SK-N-SH (cell line): ENCODE measurements around the gene WNT1. TPM values are rescaled to one million over a fixed set of nuclear protein-coding genes. Genes with fewer than 3 reads are reported as not detected.

ENCODE experiments used
- CTCF ChIA-PET: fragments of 300-600, 350-600 bp; formaldehyde crosslinking; extraction: SDS; loops from one replicate; lab custom pipeline; 2021; lab: Yijun Ruan, JAX
- POLR2A ChIA-PET: fragments of 350-600 bp; sonication (Branson Sonifier 250); formaldehyde crosslinking; extraction: SDS; loops from one replicate; lab custom pipeline; 2020; ENCODE audit warnings: antibody characterized with exemption, inconsistent platforms; lab: Yijun Ruan, JAX
- DNase-seq: peaks from one replicate; pipeline ENCODE4 v3.0.0; 2012
- H2AFZ ChIP-seq: fragments of 200-600 bp; sonication (generic); 2 replicates; pipeline ENCODE4 v1.8.1; 2016; ENCODE audit warnings: antibody characterized with exemption, mild to moderate bottlenecking, low read depth
- H3F3A ChIP-seq: fragments of 200-600 bp; sonication (generic); replicated peaks from 2 replicates; pipeline ENCODE3; 2016; ENCODE audit warnings: antibody characterized with exemption, mild to moderate bottlenecking; ENCODE audit not compliant: insufficient read depth
- H3K27ac ChIP-seq, 2 experiments: fragments of 200-500 bp in 1 of 2; fragments of 200-600 bp in 1 of 2; sonication (Bioruptor generic) in 1 of 2; sonication (generic), shearing (Covaris generic) in 1 of 2; 2 replicates each; pipeline versions ENCODE4 v1.5.1 to v1.6.1; 2014 to 2016; ENCODE audit warnings: low read depth in 2 of 2, inconsistent platforms in 1 of 2, low read length in 1 of 2, mild to moderate bottlenecking in 1 of 2, mixed read lengths in 1 of 2
- H3K27me3 ChIP-seq: fragments of 200-600 bp; sonication (generic), shearing (Covaris generic); 2 replicates; pipeline ENCODE4 v1.6.1; 2016; ENCODE audit warnings: mixed run types; ENCODE audit not compliant: insufficient read depth
- H3K36me3 ChIP-seq, 2 experiments: fragments of 200-500 bp in 1 of 2; fragments of 200-600 bp in 1 of 2; sonication (Bioruptor generic) in 1 of 2; sonication (generic) in 1 of 2; replicated peaks in 1 of 2; 2 replicates each; pipeline versions ENCODE3 to v1.5.1; 2014 to 2016; ENCODE audit warnings: low read length in 1 of 2, mild to moderate bottlenecking in 1 of 2; ENCODE audit not compliant: insufficient read depth in 2 of 2, control insufficient read depth in 1 of 2
- H3K4me1 ChIP-seq, 2 experiments: fragments of 200-500 bp in 1 of 2; fragments of 200-600 bp in 1 of 2; sonication (Bioruptor generic) in 1 of 2; sonication (generic), shearing (Covaris generic) in 1 of 2; 2 replicates each; pipeline versions ENCODE4 v1.5.1 to v1.6.1; 2014 to 2016; ENCODE audit warnings: low read depth in 1 of 2, low read length in 1 of 2, mixed run types in 1 of 2; ENCODE audit not compliant: insufficient read depth in 2 of 2, control insufficient read depth in 1 of 2
- H3K4me2 ChIP-seq: fragments of 200-600 bp; sonication (generic), shearing (Covaris generic); 2 replicates; pipeline ENCODE4 v1.6.1; 2017; ENCODE audit warnings: mixed run types
- H3K4me3 ChIP-seq, 2 experiments: fragments of 200-500 bp in 1 of 2; fragments of 200-600 bp in 1 of 2; sonication (Bioruptor generic) in 1 of 2; sonication (generic), shearing (Covaris generic) in 1 of 2; 2 replicates each; pipeline versions ENCODE4 v1.5.1 to v1.8.1; 2014 to 2016; ENCODE audit warnings: low read depth in 2 of 2, inconsistent platforms in 1 of 2, low read length in 1 of 2, mild to moderate bottlenecking in 1 of 2, mixed read lengths in 1 of 2, moderate library complexity in 1 of 2
- H3K79me2 ChIP-seq: fragments of 200-600 bp; sonication (generic); 2 replicates; pipeline ENCODE4 v1.8.1; 2017; ENCODE audit warnings: mild to moderate bottlenecking; ENCODE audit not compliant: insufficient read depth
- H3K9ac ChIP-seq: fragments of 200-600 bp; sonication (generic); 2 replicates; pipeline ENCODE4 v1.6.1; 2017; ENCODE audit warnings: mixed run types
- H3K9me2 ChIP-seq: fragments of 200-600 bp; sonication (generic); 2 replicates; pipeline ENCODE4 v1.6.1; 2017; ENCODE audit warnings: mixed run types
- H3K9me3 ChIP-seq: fragments of 200-600 bp; sonication (generic); 2 replicates; pipeline ENCODE4 v1.6.1; 2017; ENCODE audit warnings: mixed run types, mild to moderate bottlenecking, moderate library complexity
- H4K20me1 ChIP-seq: fragments of 200-600 bp; sonication (generic); 2 replicates; pipeline ENCODE4 v1.6.1; 2017; ENCODE audit warnings: mild to moderate bottlenecking, mixed run types; ENCODE audit not compliant: insufficient read depth
- EP300 ChIP-seq, 2 experiments: IDR thresholded peaks; 2 replicates each; pipeline versions ENCODE4 v1.4.0 to v1.6.1; 2012; ENCODE audit warnings: borderline replicate concordance in 1 of 2, low read depth in 1 of 2, low read length in 1 of 2
- FOXM1 ChIP-seq: IDR thresholded peaks from 2 replicates; pipeline ENCODE4 v1.4.0; 2012; ENCODE audit warnings: low read depth, mild to moderate bottlenecking
- RAD21 ChIP-seq: IDR thresholded peaks from 2 replicates; pipeline ENCODE4 v1.6.1; 2012; ENCODE audit warnings: mild to moderate bottlenecking, low read length
- RCOR1 ChIP-seq: fragments of 150-350 bp; IDR thresholded peaks from 2 replicates; pipeline ENCODE4 v1.6.1; 2017; ENCODE audit warnings: antibody characterized with exemption, low read length
- RFX5 ChIP-seq: IDR thresholded peaks from 2 replicates; pipeline ENCODE4 v1.6.1; 2012; ENCODE audit warnings: mild to moderate bottlenecking, improper control_type of control experiment, low read length
- SIN3A ChIP-seq: IDR thresholded peaks from 2 replicates; pipeline ENCODE4 v1.6.1; 2012; ENCODE audit warnings: low read depth, mild to moderate bottlenecking, low read length, moderate library complexity, borderline replicate concordance
- ZBTB33 ChIP-seq: IDR thresholded peaks from 2 replicates; pipeline ENCODE4 v1.4.0; 2012; ENCODE audit warnings: low read depth, borderline replicate concordance
- WGBS: methylation state at CpG from one replicate; pipeline ENCODE4 v1.1.6; 2017; ENCODE audit warnings: low lambda C conversion rate; 5-methylcytosine and 5-hydroxymethylcytosine counted together
- polyA plus RNA-seq, 3 experiments: library from polyadenylated mRNA; depleted of rRNA; stranded (reverse); fragments of >200 nt; gene quantifications; 2 replicates each; pipeline ENCODE4 v1.2.3, GENCODE V29; 2012
- TF ChIP-seq, protein P1 (sequence below): fragments of 200-600 bp; sonication (generic); IDR thresholded peaks from 2 replicates; pipeline ENCODE4 v1.6.1; 2017; ENCODE audit warnings: antibody characterized with exemption, mild to moderate bottlenecking, moderate library complexity
- TF ChIP-seq, protein P2 (sequence below): IDR thresholded peaks from 2 replicates; pipeline ENCODE4 v1.4.0; 2012; ENCODE audit warnings: low read depth, borderline replicate concordance
- TF ChIP-seq, protein P3 (sequence below): IDR thresholded peaks from 2 replicates; pipeline ENCODE4 v1.4.0; 2012; ENCODE audit warnings: low read depth
- TF ChIP-seq, protein P4 (sequence below): IDR thresholded peaks from 2 replicates; pipeline ENCODE4 v1.6.1; 2012; ENCODE audit warnings: mild to moderate bottlenecking, low read depth, low read length, moderate library complexity

Gene WNT1
- not detected in 2 replicates for polyA plus RNA-seq (2012; rRNA removed)
- polyA plus RNA-seq (2012; cell fraction: cytosol; rRNA removed) = not detected in 2 replicates
- not detected in 2 replicates for polyA plus RNA-seq (2012; cell fraction: nucleus; rRNA removed)

GRCh38 chr12:48978291-48978740 is at the start of gene WNT1:
TSS of gene WNT1 (plus strand) at chr12:48978322. CDS start at chr12:48978651, 329 bp downstream.
- H2AFZ ChIP-seq = no peak within 1 kb of the TSS
- no peak within 1 kb of the TSS for H3K27ac ChIP-seq
- ChIA-PET CTCF (interaction anchor here (0.6 to 33.0 kb wide), 37 partner anchors 3 to 878 kb away, joined by 3 to 935 read pairs (median 5); partner anchors contain the start of genes ARF3, DDN, DDX23 and FKBP11), POLR2A (no interaction called here)
- H3K79me2 ChIP-seq = no peaks in the 10 kb centered on the region
- H4K20me1 ChIP-seq = no peaks in the 10 kb centered on the region
- H3K9ac ChIP-seq = no peak within 1 kb of the TSS
- DNase-seq = peak; percentile 68
- TF ChIP-seq SIN3A = no peak
- TF ChIP-seq, protein P1, sequence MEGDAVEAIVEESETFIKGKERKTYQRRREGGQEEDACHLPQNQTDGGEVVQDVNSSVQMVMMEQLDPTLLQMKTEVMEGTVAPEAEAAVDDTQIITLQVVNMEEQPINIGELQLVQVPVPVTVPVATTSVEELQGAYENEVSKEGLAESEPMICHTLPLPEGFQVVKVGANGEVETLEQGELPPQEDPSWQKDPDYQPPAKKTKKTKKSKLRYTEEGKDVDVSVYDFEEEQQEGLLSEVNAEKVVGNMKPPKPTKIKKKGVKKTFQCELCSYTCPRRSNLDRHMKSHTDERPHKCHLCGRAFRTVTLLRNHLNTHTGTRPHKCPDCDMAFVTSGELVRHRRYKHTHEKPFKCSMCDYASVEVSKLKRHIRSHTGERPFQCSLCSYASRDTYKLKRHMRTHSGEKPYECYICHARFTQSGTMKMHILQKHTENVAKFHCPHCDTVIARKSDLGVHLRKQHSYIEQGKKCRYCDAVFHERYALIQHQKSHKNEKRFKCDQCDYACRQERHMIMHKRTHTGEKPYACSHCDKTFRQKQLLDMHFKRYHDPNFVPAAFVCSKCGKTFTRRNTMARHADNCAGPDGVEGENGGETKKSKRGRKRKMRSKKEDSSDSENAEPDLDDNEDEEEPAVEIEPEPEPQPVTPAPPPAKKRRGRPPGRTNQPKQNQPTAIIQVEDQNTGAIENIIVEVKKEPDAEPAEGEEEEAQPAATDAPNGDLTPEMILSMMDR = peak; percentile 31; the same call in 1 of the 2 replicates
- peaks cover 0 to 26% of the 10 kb centered on the region in 2 experiments; a peak in 1 of 4 replicates for H3K4me1 ChIP-seq
- peak within 1 kb of the TSS in 1 of 2 experiments; percentile 32; a peak in 2 of 4 replicates for H3K4me3 ChIP-seq
- H3F3A ChIP-seq = peaks cover 3% of the 10 kb centered on the region
- peak within 1 kb of the TSS; percentile 65; the same call in 1 of the 2 replicates for H3K4me2 ChIP-seq
- no peaks in the 10 kb centered on the region for H3K9me2 ChIP-seq
- H3K9me3 ChIP-seq = no peaks in the 10 kb centered on the region
- WGBS = 6% methylated on average over 10 of the region's 45 CpGs
- H3K27me3 ChIP-seq = peaks cover 68% of the 10 kb centered on the region
- no peaks in the 10 kb centered on the region for H3K36me3 ChIP-seq

GRCh38 chr12:48929551-48929950 is 48.6 kb upstream of the WNT1 start:
- H2AFZ ChIP-seq = no peak overlapping the region
- no peaks in the 10 kb centered on the region for H3K9me3 ChIP-seq
- TF ChIP-seq, protein P2, sequence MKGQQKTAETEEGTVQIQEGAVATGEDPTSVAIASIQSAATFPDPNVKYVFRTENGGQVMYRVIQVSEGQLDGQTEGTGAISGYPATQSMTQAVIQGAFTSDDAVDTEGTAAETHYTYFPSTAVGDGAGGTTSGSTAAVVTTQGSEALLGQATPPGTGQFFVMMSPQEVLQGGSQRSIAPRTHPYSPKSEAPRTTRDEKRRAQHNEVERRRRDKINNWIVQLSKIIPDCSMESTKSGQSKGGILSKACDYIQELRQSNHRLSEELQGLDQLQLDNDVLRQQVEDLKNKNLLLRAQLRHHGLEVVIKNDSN = no peak
- TF ChIP-seq RCOR1 (no peak), FOXM1 (no peak), RAD21 (no peak)
- H3K4me2 ChIP-seq = no peak overlapping the region
- no peaks in the 10 kb centered on the region; a peak in 1 of 4 replicates for H3K4me1 ChIP-seq
- ChIA-PET CTCF (interaction anchor here (0.9 to 4.2 kb wide), 5 partner anchors 8 to 76 kb away, joined by 3 to 19 read pairs (median 10); partner anchors contain the start of gene WNT1), POLR2A (no interaction called here)
- no peak for DNase-seq
- peaks cover 9% of the 10 kb centered on the region; the same call in 1 of the 2 replicates for H4K20me1 ChIP-seq
- no peaks in the 10 kb centered on the region for H3K9me2 ChIP-seq
- no peak overlapping the region for H3K4me3 ChIP-seq
- H3F3A ChIP-seq = peaks cover 19% of the 10 kb centered on the region
- H3K9ac ChIP-seq = no peak overlapping the region
- H3K79me2 ChIP-seq = peaks cover 13% of the 10 kb centered on the region; the same call in 1 of the 2 replicates
- H3K27ac ChIP-seq = no peak overlapping the region
- no peaks in the 10 kb centered on the region for H3K27me3 ChIP-seq
- peaks cover 42 to 43% of the 10 kb centered on the region in 2 experiments for H3K36me3 ChIP-seq
- 100% methylated on average over 1 of the region's 1 CpG for WGBS

GRCh38 chr12:48930475-48930874 is 47.6 kb upstream of the WNT1 start:
- no peak overlapping the region for H3K27ac ChIP-seq
- ChIA-PET POLR2A (no interaction called here), CTCF (interaction anchor here (0.9 to 4.2 kb wide), 7 partner anchors 9 to 77 kb away, joined by 3 to 19 read pairs (median 4); partner anchors contain the start of gene WNT1)
- H3K9me3 ChIP-seq = no peaks in the 10 kb centered on the region
- H3K4me1 ChIP-seq = no peaks in the 10 kb centered on the region; a peak in 1 of 4 replicates
- no peak overlapping the region for H2AFZ ChIP-seq
- H3F3A ChIP-seq = peaks cover 21% of the 10 kb centered on the region
- H3K9me2 ChIP-seq = no peaks in the 10 kb centered on the region
- H3K27me3 ChIP-seq = no peaks in the 10 kb centered on the region
- peaks cover 10% of the 10 kb centered on the region; the same call in 1 of the 2 replicates for H4K20me1 ChIP-seq
- no peak for DNase-seq
- 89% methylated on average over 4 of the region's 4 CpGs for WGBS
- H3K4me2 ChIP-seq = no peak overlapping the region
- H3K36me3 ChIP-seq = peaks cover 46 to 50% of the 10 kb centered on the region in 2 experiments
- no peak overlapping the region for H3K4me3 ChIP-seq
- peaks cover 8% of the 10 kb centered on the region; the same call in 1 of the 2 replicates for H3K79me2 ChIP-seq
- H3K9ac ChIP-seq = no peak overlapping the region
- TF ChIP-seq RFX5 = no peak
- TF ChIP-seq, protein P3, sequence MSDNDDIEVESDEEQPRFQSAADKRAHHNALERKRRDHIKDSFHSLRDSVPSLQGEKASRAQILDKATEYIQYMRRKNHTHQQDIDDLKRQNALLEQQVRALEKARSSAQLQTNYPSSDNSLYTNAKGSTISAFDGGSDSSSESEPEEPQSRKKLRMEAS = no peak
- TF ChIP-seq ZBTB33 = no peak
- TF ChIP-seq EP300 (IDR thresholded peaks at IDR 0.05; ENCODE audit: borderline replicate concordance in 1 of 2, low read depth in 1 of 2, low read length in 1 of 2) = no peak
- TF ChIP-seq, protein P4, sequence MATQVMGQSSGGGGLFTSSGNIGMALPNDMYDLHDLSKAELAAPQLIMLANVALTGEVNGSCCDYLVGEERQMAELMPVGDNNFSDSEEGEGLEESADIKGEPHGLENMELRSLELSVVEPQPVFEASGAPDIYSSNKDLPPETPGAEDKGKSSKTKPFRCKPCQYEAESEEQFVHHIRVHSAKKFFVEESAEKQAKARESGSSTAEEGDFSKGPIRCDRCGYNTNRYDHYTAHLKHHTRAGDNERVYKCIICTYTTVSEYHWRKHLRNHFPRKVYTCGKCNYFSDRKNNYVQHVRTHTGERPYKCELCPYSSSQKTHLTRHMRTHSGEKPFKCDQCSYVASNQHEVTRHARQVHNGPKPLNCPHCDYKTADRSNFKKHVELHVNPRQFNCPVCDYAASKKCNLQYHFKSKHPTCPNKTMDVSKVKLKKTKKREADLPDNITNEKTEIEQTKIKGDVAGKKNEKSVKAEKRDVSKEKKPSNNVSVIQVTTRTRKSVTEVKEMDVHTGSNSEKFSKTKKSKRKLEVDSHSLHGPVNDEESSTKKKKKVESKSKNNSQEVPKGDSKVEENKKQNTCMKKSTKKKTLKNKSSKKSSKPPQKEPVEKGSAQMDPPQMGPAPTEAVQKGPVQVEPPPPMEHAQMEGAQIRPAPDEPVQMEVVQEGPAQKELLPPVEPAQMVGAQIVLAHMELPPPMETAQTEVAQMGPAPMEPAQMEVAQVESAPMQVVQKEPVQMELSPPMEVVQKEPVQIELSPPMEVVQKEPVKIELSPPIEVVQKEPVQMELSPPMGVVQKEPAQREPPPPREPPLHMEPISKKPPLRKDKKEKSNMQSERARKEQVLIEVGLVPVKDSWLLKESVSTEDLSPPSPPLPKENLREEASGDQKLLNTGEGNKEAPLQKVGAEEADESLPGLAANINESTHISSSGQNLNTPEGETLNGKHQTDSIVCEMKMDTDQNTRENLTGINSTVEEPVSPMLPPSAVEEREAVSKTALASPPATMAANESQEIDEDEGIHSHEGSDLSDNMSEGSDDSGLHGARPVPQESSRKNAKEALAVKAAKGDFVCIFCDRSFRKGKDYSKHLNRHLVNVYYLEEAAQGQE = no peak
